Endodermal cell (in vitro differentiated cells): ENCODE data around the gene ABLIM2. TPM values are rescaled to one million over a fixed set of nuclear protein-coding genes. Genes with fewer than 3 reads are reported as not detected.

ENCODE experiments used
- DNase-seq: peaks from one replicate; pipeline ENCODE4 v3.0.0-alpha.2; 2017
- H3K27ac ChIP-seq: 2 replicates; pipeline ENCODE4 v1.5.1; 2013; ENCODE audit warnings: mild to moderate bottlenecking, low read depth, low read length, moderate library complexity
- H3K27me3 ChIP-seq: 2 replicates; pipeline ENCODE4 v1.6.1; 2013; ENCODE audit warnings: mild to moderate bottlenecking, low read length, moderate library complexity; ENCODE audit not compliant: insufficient read depth, control insufficient read depth, poor library complexity, severe bottlenecking
- H3K36me3 ChIP-seq: 2 replicates; pipeline ENCODE4 v1.7.0; 2013; ENCODE audit warnings: mild to moderate bottlenecking, low read length, moderate library complexity; ENCODE audit not compliant: control insufficient read depth, insufficient read depth
- H3K4me1 ChIP-seq: one replicate; pipeline ENCODE4 v1.7.0; 2013; ENCODE audit warnings: low read length; ENCODE audit not compliant: control insufficient read depth, insufficient read depth
- H3K4me3 ChIP-seq: 2 replicates; pipeline ENCODE4 v1.5.1; 2013; ENCODE audit warnings: mild to moderate bottlenecking, low read length, moderate library complexity
- H3K9ac ChIP-seq: 2 replicates; pipeline ENCODE4 v1.6.1; 2013; ENCODE audit warnings: mild to moderate bottlenecking, low read length, moderate library complexity; ENCODE audit not compliant: poor library complexity, severe bottlenecking; ENCODE audit errors: extremely low read depth
- H3K9me3 ChIP-seq: 2 replicates; pipeline ENCODE4 v1.6.1; 2013; ENCODE audit warnings: mild to moderate bottlenecking, low read length, moderate library complexity; ENCODE audit not compliant: control insufficient read depth
- H3K27ac Mint-ChIP-seq: 2 replicates; pipeline ENCODE4 v1.8.0; 2020; ENCODE audit warnings: mixed read lengths
- H3K27me3 Mint-ChIP-seq: 2 replicates; pipeline ENCODE4 v1.8.0; 2021; ENCODE audit warnings: mild to moderate bottlenecking, mixed read lengths; ENCODE audit not compliant: insufficient read depth
- H3K36me3 Mint-ChIP-seq: 2 replicates; pipeline ENCODE4 v1.8.0; 2020; ENCODE audit warnings: low read depth, mixed read lengths
- H3K4me1 Mint-ChIP-seq: 2 replicates; pipeline ENCODE4 v1.8.0; 2020; ENCODE audit warnings: mixed read lengths
- H3K4me3 Mint-ChIP-seq: 2 replicates; pipeline ENCODE4 v1.8.0; 2020; ENCODE audit warnings: mild to moderate bottlenecking, moderate library complexity, mixed read lengths
- H3K9me3 Mint-ChIP-seq: 2 replicates; pipeline ENCODE4 v1.8.0; 2020; ENCODE audit warnings: mild to moderate bottlenecking, mixed read lengths
- WGBS, 2 experiments: methylation state at CpG; one replicate each; pipeline versions ENCODE4 v1.1.5 to v1.1.7; 2013; ENCODE audit warnings: missing lambda C conversion rate in 2 of 2, mixed read lengths in 1 of 2; ENCODE audit not compliant: insufficient coverage in 1 of 2, insufficient read length in 1 of 2; 5-methylcytosine and 5-hydroxymethylcytosine counted together
- total RNA-seq, 2 donors: library from RNA; stranded (reverse); fragmentation: NEBNext Ultra II Directional in 1 of 2; extraction: Animal tissue kit (Norgen Biotek cat#: 25700) in 1 of 2; gene quantifications; 2 replicates in 1 of 2; 3 replicates in 1 of 2; pipeline ENCODE4 v1.2.1, GENCODE V29; 2021
- TF ChIP-seq, protein P1 (sequence below): fragments of 200-600 bp; sonication (generic); conservative IDR thresholded peaks from 2 replicates; pipeline ENCODE4 v1.5.0; 2021; ENCODE audit warnings: antibody characterized with exemption, mild to moderate bottlenecking

ABLIM2 gene
- total RNA-seq, 2 donors from 2014 or later: 0.35 to 1.6 TPM

- WGBS, 2 experiments: 92 to 93% methylated on average over 12 to 17 of the region's 17 CpGs
- Histone ChIP-seq H3K9ac (no peak overlapping the region), H3K4me3 (no peak overlapping the region), H3K36me3 (no peaks in the 10 kb centered on the region), H3K9me3 (no peaks in the 10 kb centered on the region), H3K27ac (no peak overlapping the region), H3K27me3 (no peaks in the 10 kb centered on the region), H3K4me1 (peaks cover 2% of the 10 kb centered on the region)
- TF ChIP-seq, protein P1, sequence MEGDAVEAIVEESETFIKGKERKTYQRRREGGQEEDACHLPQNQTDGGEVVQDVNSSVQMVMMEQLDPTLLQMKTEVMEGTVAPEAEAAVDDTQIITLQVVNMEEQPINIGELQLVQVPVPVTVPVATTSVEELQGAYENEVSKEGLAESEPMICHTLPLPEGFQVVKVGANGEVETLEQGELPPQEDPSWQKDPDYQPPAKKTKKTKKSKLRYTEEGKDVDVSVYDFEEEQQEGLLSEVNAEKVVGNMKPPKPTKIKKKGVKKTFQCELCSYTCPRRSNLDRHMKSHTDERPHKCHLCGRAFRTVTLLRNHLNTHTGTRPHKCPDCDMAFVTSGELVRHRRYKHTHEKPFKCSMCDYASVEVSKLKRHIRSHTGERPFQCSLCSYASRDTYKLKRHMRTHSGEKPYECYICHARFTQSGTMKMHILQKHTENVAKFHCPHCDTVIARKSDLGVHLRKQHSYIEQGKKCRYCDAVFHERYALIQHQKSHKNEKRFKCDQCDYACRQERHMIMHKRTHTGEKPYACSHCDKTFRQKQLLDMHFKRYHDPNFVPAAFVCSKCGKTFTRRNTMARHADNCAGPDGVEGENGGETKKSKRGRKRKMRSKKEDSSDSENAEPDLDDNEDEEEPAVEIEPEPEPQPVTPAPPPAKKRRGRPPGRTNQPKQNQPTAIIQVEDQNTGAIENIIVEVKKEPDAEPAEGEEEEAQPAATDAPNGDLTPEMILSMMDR: no peak
- no peak for DNase-seq
- no peak overlapping the region for H3K27ac Mint-ChIP-seq
- no peak overlapping the region for H3K4me3 Mint-ChIP-seq
- no peaks in the 10 kb centered on the region for H3K36me3 Mint-ChIP-seq
- peaks cover 6% of the 10 kb centered on the region for H3K9me3 Mint-ChIP-seq
- H3K27me3 Mint-ChIP-seq: no peaks in the 10 kb centered on the region
- peaks cover 19% of the 10 kb centered on the region for H3K4me1 Mint-ChIP-seq
Observed at GRCh38 chr4:7983296-7983695, 175.3 kb downstream of the ABLIM2 start.

GRCh38 chr4:7981738-7982394 is 176.7 kb downstream of the ABLIM2 start:
- no peaks in the 10 kb centered on the region for H3K27me3 ChIP-seq
- H3K27me3 Mint-ChIP-seq: no peaks in the 10 kb centered on the region
- H3K4me1 ChIP-seq: peaks cover 6% of the 10 kb centered on the region
- H3K4me3 ChIP-seq: no peak overlapping the region
- H3K9me3 ChIP-seq: no peaks in the 10 kb centered on the region
- WGBS, 2 experiments: 92 to 93% methylated on average over 5 to 8 of the region's 8 CpGs
- no peak overlapping the region for H3K27ac Mint-ChIP-seq
- no peaks in the 10 kb centered on the region for H3K36me3 Mint-ChIP-seq
- H3K4me3 Mint-ChIP-seq: no peak overlapping the region
- H3K36me3 ChIP-seq: no peaks in the 10 kb centered on the region
- no peak for DNase-seq
- TF ChIP-seq, protein P1: no peak
- H3K4me1 Mint-ChIP-seq: peaks cover 23% of the 10 kb centered on the region
- no peak overlapping the region for H3K9ac ChIP-seq
- peaks cover 8% of the 10 kb centered on the region for H3K9me3 Mint-ChIP-seq
- H3K27ac ChIP-seq: no peak overlapping the region

GRCh38 chr4:7980036-7980435 is 178.6 kb downstream of the ABLIM2 start:
- Histone ChIP-seq H3K9me3 (no peaks in the 10 kb centered on the region), H3K4me1 (peaks cover 6% of the 10 kb centered on the region), H3K4me3 (no peak overlapping the region), H3K36me3 (no peaks in the 10 kb centered on the region), H3K9ac (no peak overlapping the region), H3K27me3 (no peaks in the 10 kb centered on the region), H3K27ac (no peak overlapping the region)
- Mint-ChIP-seq H3K27me3 (no peaks in the 10 kb centered on the region), H3K4me1 (peaks cover 20% of the 10 kb centered on the region), H3K36me3 (no peaks in the 10 kb centered on the region), H3K9me3 (peaks cover 9% of the 10 kb centered on the region), H3K4me3 (no peak overlapping the region), H3K27ac (peak overlapping the region; percentile 82)
- TF ChIP-seq, protein P1: no peak
- WGBS, 2 experiments: 89% methylated on average over 2 of the region's 2 CpGs; no CpG with 5 or more reads in 1 of the 2 experiments
- DNase-seq: no peak
